ENCODE results near the gene TRIM24.

TRIM24 gene

DNA sequence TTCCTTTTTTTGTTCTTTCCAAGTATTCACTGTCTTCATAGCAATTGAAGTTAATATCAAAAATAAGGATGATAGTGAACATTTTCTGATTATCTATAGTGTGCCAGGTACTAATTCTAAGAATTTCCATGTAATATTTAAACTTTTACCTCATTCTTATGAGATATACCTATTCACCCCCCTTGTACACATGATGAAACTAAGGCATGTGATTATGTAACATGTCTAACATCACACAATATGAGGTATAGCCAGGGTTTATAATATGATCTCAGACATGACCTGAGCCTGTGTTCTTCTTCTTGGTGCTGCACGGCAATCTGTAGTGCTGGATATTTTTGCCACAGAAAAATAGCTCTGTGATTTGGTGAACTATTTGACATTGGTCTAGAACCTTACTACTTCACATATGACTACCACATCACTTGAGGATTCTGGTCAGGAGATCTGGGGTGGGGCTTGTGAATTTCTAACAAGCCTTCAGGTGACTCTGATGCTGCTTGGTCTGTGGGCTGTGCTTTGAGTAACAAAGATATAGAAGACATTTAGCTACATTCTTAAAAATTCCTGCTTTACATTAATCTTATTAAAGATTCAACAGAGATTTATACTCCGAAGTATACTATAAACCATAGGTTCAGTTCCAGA lies 79.1 kb downstream of the TRIM24 start:
- no peak for DNase-seq (ENCODE audit: low spot score)

DNA sequence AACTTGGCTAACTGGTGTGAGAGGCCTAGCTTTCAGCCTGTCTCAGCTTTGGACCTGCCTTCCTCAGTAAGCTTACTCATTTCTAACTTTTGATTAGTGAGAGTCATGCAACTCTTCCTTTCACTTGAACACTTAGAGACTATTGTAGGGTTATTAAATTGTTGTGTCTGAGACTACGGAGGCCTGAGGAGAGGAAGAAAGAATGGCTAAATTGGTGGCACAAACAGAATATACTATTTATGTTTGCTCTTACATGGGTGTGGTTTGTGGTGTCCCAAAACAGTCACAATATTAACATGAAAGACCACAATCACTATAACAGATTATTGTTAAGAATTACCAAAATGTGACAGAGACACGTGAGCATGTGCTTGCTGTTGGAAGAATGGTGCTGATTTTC lies 82.1 kb downstream of the TRIM24 start:
- no peak for DNase-seq (ENCODE audit: low spot score)

DNA sequence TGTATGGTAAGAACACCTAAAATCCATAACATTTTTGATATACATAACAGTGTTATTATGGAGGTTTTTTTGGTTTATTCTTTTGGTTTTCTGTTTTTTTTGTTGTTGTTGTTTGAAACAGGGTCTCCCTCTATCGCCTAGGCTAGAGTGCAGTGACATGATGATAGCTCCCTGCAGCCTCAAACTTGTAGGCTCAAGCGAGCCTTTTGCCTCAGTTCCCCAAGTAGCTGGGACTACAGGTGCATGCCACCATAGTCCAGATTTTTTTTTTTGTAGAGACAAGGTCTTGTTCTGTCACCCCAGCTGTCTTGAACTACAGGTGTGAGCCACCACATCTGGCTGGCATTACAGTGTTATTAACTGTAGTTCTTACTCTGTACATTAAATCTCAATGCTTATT lies 83.7 kb downstream of the TRIM24 start:
- DNase-seq (ENCODE audit: low spot score): no peak

DNA sequence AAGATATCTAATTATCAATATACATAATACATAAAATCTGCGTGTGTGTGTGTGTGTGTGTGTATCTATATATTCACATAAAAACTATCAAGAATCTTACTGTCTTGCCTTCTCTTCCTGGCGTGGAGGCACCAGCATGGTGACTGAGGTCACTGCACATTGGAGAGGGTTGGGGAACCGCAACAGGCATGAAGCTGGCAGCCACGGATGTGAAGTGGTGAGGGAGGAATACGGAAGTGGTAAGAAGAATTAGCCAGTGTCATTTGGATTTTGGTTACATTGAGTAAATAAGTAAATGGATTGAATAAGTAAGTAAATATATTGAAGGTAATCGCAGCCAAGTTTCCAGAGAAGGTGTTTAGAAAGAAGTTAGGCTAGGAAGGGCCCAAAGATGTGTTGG lies 85.1 kb downstream of the TRIM24 start:
- no peak for DNase-seq (ENCODE audit: low spot score)

DNA sequence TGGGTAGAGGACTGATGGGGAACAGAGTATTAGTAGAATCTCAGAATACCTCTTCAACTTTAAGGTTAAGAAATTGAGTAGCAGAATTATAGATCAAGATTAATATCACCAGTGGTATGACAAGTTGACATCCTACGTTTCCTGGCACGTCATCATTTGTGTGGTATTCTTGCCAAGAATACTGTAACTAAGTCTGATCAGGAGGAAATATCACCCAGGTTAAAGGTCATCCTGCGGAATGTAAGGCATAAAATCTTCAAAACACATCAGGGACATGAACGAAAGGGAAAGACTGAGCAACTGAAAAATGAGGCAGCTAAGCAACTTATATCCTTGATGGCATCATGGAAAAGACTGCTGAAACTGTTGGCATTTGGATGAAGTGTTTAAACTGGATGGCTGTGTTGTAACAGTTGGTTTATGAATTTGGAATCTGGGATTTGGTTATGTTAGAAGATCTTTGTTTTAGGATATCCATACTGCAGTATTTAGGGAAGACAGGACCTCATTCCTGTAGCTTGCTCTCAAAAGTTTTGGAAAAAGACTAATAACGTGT lies 86.1 kb downstream of the TRIM24 start:
- DNase-seq (ENCODE audit: low spot score): no peak

DNA sequence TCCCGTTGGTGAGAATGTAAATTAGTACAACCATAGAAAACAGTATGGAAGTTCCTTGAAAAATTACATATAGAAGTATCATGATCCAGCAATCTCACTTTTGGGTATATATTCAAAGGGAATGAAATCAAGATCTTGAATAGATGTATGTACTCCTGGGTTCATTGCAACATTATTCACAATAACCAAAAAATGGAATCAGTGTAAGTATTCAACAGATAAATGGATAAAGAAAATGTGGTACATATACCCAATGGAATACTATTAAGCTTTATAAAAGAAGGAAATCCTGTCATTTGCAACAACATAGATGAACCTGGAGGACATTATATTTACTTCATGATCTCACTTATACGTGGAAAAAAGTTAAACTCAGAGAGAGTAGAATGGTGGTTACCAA lies 86.8 kb downstream of the TRIM24 start:
- DNase-seq (ENCODE audit: low spot score): no peak

DNA sequence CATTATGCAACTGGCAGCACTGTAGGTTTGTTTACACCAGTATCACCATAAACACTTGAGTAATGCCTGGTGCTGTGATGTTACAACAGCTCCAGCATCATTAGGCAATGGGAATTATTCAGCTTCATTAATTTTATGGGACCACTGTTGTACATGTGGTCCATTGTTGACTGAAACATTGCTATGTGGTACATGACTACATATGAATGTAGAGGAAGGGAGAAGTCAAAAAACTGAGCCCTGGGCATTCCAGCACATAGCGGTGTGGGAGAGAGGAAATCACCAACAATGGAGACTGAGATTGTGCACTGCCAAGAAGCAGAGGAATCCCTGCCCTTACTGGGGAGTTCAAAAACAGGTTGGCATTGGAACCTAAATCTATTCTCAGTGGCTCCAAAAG lies 89.0 kb downstream of the TRIM24 start:
- no peak for DNase-seq (ENCODE audit: low spot score)

DNA sequence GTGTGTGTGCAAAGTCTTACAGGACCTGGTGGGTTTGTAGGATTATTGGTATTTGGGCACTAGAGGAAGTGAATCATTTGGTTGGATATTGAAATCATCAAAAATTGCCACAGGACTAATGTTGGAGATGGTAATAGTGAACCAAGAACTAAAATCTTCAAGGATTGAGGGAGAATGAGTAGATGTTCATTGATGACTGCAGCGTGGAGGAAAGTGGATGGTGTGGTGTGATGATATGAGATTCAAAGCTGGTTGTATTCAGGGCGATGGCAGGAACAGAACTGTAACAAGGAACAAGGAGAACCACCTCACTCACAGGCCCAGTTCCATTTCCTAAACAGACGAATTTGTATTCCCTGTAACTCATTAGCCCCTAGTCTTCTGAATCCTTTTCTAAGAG lies 90.3 kb downstream of the TRIM24 start:
- no peak for DNase-seq (ENCODE audit: low spot score)

DNA sequence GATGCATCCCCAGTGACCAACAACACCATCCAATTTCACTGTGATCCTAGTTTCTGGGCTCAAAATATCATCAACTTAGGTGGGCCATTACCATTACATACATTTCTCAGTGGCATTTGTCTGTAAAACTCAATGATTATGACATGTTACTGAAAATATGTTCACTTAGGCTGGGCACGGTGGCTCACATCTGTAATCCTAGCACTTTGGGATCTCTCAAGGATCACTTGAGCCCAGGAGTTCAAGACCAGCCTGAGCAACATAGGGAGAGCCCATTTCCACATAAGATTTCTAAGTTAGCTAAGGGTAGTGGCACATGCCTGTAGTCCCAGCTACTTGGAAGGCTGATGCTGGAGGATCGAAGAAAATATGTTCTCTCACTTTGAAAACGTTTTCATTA lies 91.0 kb downstream of the TRIM24 start:
- no peak for DNase-seq (ENCODE audit: low spot score)

DNA sequence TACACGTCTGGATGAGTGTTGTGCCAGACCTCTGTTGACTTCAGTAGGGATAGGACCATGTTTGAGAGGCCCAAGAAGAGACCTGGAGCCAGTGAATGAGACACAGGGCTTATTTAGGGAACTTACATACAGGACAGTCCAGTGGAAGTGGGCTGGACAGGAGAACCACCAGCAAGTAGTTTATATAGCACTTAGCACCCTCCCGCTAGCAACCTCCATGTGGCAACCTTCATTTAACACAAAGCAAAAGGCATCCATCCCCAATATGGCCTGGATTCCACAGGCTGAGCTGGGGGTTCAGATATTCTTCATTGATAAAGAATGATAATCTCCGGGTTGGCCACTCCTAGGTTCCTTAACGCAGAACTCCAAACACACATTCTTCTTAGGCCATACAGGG lies 93.7 kb downstream of the TRIM24 start:
- DNase-seq (ENCODE audit: low spot score): no peak

DNA sequence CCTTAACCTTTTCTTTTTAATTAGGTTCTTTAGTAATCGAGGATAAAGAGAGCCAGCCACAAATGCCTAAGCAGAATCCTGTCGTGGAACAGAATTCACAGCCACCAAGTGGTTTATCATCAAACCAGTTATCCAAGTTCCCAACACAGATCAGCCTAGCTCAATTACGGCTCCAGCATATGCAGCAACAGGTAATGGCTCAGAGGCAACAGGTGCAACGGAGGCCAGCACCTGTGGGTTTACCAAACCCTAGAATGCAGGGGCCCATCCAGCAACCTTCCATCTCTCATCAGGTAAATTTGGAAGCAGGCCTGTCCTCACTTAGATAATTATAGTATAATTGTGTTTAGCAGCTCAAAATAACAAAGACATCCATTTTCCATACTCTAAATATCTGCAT lies 94.6 kb downstream of the TRIM24 start:
- DNase-seq (ENCODE audit: low spot score): no peak

DNA sequence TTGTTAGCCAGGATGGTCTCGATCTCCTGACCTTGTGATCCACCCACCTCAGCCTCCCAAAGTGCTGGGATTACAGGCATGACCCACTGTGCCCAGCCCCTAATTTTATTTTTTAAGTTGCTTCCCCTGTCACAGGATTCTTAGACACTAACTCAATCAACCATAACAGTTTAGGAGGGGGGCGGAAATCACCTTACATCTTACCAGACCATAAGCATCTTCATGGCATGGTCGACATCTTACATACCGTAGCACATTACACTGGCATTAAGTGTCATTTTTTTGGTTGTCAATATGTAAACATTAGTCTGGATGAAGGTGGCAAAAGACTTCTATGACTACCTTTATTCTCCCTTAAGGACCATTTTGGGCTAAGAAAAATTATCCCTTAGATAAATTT lies 95.6 kb downstream of the TRIM24 start:
- no peak for DNase-seq (ENCODE audit: low spot score)

DNA sequence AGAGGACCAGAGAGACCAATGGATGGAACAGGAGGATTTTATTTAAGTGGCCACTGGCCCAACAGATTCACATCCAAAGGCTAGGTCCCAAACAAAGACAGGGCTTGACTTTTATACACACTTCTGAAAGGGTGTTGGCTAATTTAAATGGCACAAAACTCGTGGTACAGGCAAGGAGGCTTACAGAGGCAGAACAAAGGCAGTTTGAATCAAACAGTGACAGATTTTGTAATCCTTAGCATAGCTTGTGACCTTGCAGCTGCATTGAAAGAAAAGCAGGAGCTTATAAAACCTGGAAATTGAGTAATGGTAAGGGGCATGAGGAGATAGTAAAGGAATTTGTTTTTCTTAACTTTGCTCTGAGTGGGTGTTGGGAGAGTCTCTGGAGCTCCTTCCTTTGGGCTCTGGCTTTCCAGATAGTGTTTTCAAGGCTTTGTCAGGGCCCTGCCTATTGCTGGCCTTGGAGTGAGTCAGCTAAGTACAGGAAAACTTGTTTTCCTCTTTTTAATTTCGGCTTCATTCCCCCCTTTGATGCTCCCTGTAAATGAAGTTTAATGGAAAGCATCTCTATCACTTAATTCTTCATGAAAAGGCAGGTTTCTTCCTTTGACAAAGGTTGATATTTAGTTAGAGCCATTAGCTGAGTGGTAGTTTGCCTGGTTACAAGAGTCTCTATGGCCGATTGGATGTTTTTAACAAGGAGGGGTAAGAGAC lies 96.9 kb downstream of the TRIM24 start:
- no peak for DNase-seq (ENCODE audit: low spot score)

DNA sequence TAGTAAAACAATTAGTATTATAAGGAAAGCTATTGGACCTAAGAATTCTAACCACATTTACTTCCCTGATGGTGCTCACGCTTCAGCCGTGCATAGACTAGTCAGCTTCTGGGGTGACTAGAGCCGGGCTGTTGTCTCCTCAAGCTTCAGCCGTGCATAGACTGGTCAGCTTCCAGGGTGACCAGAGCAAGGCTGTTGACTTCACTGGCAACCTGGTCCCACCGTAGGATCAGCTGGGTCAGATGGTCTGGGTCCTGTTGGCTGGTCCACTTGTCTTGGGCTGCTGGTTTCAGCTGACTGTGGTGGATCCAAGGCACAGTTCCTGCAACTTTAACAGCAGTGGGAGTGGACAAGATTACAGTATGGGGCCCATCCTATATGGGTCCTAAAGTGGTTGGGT lies 99.4 kb downstream of the TRIM24 start:
- DNase-seq (ENCODE audit: low spot score): no peak

DNA sequence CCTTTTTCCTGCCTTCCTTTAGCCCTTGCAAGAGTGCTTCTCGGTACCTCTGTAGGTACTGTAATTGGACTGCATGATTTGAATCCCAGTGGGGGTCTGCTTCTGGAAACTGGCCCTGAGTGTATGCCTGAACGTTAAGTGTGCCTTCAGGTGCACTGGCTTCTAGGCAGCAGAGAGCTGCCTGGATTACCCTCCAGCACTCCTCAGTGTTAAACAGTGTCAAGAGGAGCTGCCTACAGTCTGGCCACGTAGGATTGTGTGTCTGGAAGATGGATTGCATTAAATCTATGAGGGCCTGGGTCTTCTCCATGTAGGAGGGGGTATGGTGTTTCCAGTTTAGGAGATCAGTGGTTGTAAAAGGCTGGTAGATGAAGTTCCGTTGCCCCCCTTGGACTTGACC lies 103.7 kb downstream of the TRIM24 start:
- DNase-seq (ENCODE audit: low spot score): no peak

DNA sequence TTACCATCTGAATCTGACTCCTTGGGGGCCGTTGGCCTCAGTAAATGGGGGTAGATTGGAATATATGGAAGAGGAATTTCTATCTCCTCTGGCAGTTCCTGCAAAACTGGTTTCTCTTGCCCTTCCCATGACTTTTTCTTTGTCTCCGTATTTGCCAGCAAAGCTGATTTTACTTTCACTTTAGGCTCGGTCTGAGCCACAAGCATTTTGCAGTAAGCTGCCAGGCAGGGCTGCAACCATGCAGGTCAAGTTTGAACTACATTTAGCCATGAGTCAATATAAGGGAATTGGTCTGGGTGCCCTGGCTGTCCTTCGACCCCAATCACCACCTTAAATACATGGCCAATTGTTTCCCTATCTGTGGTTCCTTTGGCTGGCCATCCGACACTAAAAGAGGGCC lies 104.3 kb downstream of the TRIM24 start:
- no peak for DNase-seq (ENCODE audit: low spot score)

DNA sequence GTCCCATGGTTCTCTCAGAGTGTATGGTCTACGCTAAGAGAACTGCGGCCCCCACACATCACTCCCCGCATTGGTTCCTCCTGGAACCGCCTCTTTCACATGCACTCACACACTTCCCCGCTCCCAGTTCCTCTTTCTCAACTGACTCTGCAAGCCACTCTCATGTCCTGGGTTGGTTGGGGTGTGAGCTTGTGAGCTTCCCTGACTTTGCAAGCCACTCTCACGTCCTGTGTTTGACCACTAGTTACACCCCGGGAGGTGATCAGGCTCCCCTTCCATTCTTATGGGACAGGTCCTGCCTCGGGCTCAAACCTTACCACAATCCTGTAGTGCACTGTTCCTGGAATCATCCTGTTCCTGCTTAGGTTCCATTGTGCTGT lies 105.0 kb downstream of the TRIM24 start:
- DNase-seq (ENCODE audit: low spot score): no peak

DNA sequence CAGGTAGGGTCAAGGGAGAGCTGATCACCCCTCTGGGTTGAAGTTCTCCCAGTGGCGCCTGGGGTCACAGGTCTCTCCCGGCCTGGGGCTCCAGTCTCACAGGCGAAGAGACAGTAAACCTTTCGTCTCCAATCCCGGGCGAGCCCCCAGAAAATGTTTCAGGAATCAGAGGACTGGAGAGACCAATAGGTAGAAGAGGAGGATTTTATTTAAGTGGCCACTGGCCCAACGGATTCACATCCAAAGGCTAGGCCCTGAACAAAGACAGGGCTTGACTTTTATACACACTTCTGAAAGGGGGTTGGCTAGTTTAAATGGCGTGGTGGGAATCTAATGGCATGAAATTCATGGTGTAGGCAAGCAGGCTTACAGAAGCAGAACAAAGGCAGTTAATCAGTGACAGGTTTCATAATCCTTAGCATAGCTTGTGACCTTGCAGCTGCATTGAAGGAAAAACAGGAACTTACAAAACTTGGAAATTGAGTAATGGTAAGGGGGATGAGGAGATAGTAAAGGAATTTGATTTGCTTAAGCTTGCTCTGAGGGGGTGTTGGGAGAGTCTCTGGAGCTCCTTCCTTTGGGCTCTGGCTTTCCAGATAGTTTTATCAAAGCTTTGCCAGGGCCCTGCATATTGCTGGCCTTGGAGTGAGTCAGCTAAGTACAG lies 105.5 kb downstream of the TRIM24 start:
- DNase-seq (ENCODE audit: low spot score): peak; percentile 6

DNA sequence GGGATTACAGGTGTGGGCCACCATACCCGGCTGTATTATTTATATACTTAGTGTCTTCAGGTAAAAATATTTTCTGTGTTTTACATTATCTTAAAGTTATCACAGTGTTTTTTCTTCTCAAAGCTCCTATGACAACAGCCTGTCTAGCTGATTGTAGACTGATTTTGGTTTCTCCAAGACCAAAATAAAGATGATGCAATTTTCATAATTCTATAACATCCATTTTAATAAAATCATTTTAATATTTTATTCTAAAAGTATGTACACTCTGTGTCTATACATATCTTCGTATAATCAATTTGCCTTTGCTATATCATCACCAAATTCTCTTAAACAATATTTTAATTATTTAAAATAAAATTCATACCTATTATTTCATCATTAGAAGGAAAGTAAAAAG lies 108.6 kb downstream of the TRIM24 start:
- no peak for DNase-seq (ENCODE audit: low spot score)

DNA sequence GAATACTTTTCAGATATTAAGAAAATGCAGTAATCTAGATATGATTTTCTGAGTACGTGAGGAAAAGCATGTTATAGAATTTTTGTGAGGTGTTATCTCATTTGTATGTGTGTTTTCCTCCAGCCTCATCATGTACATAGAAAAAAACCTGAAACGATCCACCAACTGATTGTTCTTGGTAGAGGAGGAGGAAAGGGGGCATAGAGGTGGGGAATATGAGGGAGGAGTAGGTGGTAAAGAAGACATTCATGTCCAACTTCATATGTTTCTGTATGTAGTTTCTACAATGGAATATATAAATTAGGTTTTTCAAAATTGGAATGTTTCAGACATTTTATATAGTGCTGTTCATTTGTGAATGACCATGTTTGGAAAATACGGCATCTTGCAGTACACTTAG lies 109.4 kb downstream of the TRIM24 start:
- DNase-seq (ENCODE audit: low spot score): no peak

DNA sequence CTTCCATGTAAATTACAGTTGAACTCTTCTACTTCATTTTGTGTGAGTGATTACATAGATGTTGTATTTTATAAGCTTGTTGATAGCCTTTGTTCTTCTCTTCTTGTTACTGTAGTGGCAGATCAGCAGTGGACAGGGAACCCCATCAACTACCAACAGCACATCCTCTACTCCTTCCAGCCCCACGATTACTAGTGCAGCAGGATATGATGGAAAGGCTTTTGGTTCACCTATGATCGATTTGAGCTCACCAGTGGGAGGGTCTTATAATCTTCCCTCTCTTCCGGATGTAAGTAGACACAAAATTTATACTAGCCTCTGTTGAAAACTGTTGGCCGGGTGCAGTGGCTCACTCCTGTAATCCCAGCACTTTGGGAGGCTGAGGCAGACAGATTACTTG lies 110.7 kb downstream of the TRIM24 start:
- DNase-seq (ENCODE audit: low spot score): no peak

DNA sequence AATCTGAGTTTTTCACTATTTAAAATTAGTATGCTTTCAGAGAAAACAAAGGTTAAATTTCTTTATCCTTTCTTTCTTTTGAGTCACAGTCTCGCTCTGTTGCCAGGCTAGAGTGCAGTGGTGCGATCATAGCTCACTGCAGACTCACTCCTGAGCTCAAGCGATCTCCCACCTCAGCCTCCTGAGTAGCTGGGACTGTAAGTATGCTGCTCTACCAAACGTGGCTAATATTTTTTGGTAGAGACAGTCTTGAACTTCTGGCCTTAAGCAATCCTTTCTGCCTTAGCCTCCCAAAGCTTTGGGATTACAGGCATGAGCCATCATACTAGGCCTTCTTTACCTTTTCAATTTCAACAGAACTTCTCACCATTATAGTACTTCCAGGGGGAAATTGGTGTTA lies 113.7 kb downstream of the TRIM24 start:
- no peak for DNase-seq (ENCODE audit: low spot score)

DNA sequence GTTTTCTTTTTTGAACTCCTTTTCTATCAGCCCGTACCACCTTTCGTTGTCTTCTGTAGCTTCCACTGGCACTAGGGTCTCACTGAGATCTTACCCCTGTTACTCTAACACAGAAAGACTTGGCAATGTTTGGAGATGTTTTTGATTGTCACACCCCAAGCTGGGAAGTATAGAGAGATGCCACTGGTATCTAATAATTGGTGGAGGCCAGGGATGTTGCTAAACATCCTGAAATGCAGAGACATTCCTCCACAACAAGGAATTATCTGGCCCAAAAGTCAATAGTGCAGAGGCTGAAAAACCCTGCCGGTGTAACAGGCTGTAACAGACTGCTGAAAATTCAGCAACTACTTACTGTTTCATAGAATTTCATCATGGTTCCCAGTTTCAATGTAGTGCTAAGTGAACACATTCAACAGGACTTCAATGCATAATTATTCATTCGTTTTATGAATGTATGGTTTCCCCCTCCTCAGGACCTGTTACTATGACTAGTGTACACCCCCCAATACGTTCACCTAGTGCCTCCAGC lies 115.9 kb downstream of the TRIM24 start:
- DNase-seq (ENCODE audit: low spot score): no peak

All from SW480 (cell line).